NT2/D1 (cell line): ENCODE results near the gene CEP85.
A peak's percentile ranks its signal among the peaks of the same experiment; 100 is the strongest.

Source experiments
- DNase-seq: peaks from one replicate; pipeline ENCODE4 v3.0.0-alpha.2; 2011; ENCODE audit warnings: low read depth, low spot score
- H3K27me3 ChIP-seq: 2 replicates; pipeline ENCODE4 v1.6.0; 2011; ENCODE audit warnings: mild to moderate bottlenecking; ENCODE audit not compliant: insufficient read length, insufficient read depth
- H3K36me3 ChIP-seq: 2 replicates; pipeline ENCODE4 v1.6.1; 2011; ENCODE audit warnings: mild to moderate bottlenecking, low read length, mixed read lengths; ENCODE audit not compliant: insufficient read depth, insufficient read length
- H3K4me1 ChIP-seq: 2 replicates; pipeline ENCODE4 v1.5.1; 2011; ENCODE audit not compliant: insufficient read depth, insufficient read length
- H3K4me3 ChIP-seq: 2 replicates; pipeline ENCODE4 v1.5.1; 2011; ENCODE audit warnings: low read depth; ENCODE audit not compliant: insufficient read length
- H3K9ac ChIP-seq: 2 replicates; pipeline ENCODE4 v1.6.0; 2011; ENCODE audit warnings: low read depth; ENCODE audit not compliant: insufficient read length
- H3K9me3 ChIP-seq: 2 replicates; pipeline ENCODE4 v1.5.1; 2011; ENCODE audit warnings: mild to moderate bottlenecking, low read length; ENCODE audit not compliant: insufficient read depth
- SUZ12 ChIP-seq: IDR thresholded peaks from 2 replicates; pipeline ENCODE4 v1.6.1; 2011; ENCODE audit not compliant: insufficient read length, insufficient read depth; ENCODE audit errors: extremely low read depth
- YY1 ChIP-seq: IDR thresholded peaks from 2 replicates; pipeline ENCODE4 v1.6.1; 2011; ENCODE audit not compliant: insufficient read length, insufficient read depth
- ZNF274 ChIP-seq: IDR thresholded peaks from 2 replicates; pipeline ENCODE4 v1.6.1; 2011; ENCODE audit warnings: mild to moderate bottlenecking, low read depth, low read length

CEP85 gene

DNA sequence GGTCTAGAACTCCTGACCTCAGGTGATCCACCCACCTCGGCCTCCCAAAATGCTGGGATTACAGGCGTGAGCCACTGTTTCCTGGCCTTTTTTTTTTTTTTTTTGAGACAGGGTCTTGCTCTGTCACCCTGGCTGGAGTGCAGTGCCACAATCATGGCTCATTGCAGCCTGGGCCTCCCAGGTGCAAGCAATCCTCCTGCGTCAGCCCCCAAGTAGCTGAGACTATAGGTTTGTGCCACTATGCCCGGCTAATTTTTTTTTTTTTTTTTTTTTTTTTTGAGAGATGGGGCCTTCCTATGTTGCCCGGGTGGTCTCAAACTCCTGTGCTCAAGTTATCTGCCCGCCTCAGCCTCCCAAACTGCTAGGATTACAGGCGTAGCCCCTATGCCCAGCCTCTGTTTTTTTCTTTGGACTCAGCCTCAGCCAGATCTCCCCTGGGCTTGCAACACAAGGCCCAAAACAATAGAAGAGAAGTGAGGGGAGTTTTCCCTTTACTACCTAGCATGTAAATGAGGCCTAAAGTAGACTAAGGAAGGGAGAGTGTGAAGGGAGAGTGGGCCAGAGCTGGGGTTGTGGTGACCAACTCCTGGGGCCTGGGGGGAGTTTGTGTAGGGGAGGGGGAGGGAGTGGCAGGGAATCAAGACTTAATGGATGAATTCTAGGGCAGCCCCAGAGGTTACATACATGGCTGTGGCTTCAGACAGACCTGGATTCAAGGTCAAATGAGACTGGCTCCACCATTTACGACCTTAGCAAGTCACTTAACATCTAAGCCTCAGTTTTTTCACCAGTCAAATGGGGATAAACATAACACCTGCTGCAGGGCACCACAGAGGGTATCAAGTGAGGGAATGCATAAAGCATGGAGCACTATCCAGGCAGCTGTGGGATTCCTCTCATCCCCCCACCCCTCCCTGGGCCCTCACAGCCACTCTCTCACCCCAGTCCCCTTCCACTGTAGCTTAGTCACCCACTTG, 82.2 kb downstream of the CEP85 start:
- TF ChIP-seq YY1 (no peak), ZNF274 (no peak), SUZ12 (no peak)
- Histone ChIP-seq H3K4me3 (no peak overlapping the region), H3K9me3 (no peaks in the 10 kb centered on the region), H3K4me1 (peaks cover 30% of the 10 kb centered on the region), H3K36me3 (peaks cover 4% of the 10 kb centered on the region), H3K27me3 (no peaks in the 10 kb centered on the region), H3K9ac (peak overlapping the region; percentile 43)
- DNase-seq, result no peak

- Histone ChIP-seq H3K9me3 (no peaks in the 10 kb centered on the region), H3K4me1 (peaks cover 30% of the 10 kb centered on the region), H3K36me3 (peaks cover 6% of the 10 kb centered on the region), H3K9ac (peak overlapping the region; percentile 65), H3K27me3 (no peaks in the 10 kb centered on the region), H3K4me3 (no peak overlapping the region)
- no peak for DNase-seq
- TF ChIP-seq ZNF274 (no peak), YY1 (no peak), SUZ12 (no peak)
These were observed 83.1 kb downstream of the CEP85 start for GRCh38 chr1:26317146-26317545.

- peak within 1 kb of the TSS; percentile 0 for H3K4me3 ChIP-seq
- H3K9ac ChIP-seq, result peak within 1 kb of the TSS; percentile 68
- H3K4me1 ChIP-seq, result peaks cover 30% of the 10 kb centered on the region
- TF ChIP-seq ZNF274 (no peak), SUZ12 (no peak), YY1 (no peak)
- no peak for DNase-seq
- H3K9me3 ChIP-seq, result no peaks in the 10 kb centered on the region
- no peaks in the 10 kb centered on the region for H3K27me3 ChIP-seq
- H3K36me3 ChIP-seq, result peaks cover 12% of the 10 kb centered on the region
These were observed 83.8 kb downstream of the CEP85 start, which contains the start of gene CD52 for GRCh38 chr1:26317612-26318337. TSS of gene CD52 (plus strand) at chr1:26317958. CDS start at chr1:26318018, 60 bp downstream.

- TF ChIP-seq ZNF274 (no peak), YY1 (no peak), SUZ12 (no peak)
- no peaks in the 10 kb centered on the region for H3K27me3 ChIP-seq
- no peaks in the 10 kb centered on the region for H3K9me3 ChIP-seq
- H3K36me3 ChIP-seq, result peaks cover 19% of the 10 kb centered on the region
- no peak for DNase-seq
- no peak overlapping the region for H3K4me3 ChIP-seq
- H3K4me1 ChIP-seq, result peaks cover 30% of the 10 kb centered on the region
- H3K9ac ChIP-seq, result peak overlapping the region; percentile 68
These were observed 84.5 kb downstream of the CEP85 start for GRCh38 chr1:26318338-26319064.

- Histone ChIP-seq H3K9me3 (no peaks in the 10 kb centered on the region), H3K4me1 (peaks cover 26% of the 10 kb centered on the region), H3K4me3 (no peak overlapping the region), H3K9ac (peak overlapping the region; percentile 21), H3K27me3 (no peaks in the 10 kb centered on the region), H3K36me3 (peaks cover 36% of the 10 kb centered on the region)
- DNase-seq, result no peak
- no peak for TF ChIP-seq YY1
- TF ChIP-seq ZNF274, result no peak
- no peak for TF ChIP-seq SUZ12
These were observed 86.9 kb downstream of the CEP85 start for GRCh38 chr1:26320896-26321295.

DNA sequence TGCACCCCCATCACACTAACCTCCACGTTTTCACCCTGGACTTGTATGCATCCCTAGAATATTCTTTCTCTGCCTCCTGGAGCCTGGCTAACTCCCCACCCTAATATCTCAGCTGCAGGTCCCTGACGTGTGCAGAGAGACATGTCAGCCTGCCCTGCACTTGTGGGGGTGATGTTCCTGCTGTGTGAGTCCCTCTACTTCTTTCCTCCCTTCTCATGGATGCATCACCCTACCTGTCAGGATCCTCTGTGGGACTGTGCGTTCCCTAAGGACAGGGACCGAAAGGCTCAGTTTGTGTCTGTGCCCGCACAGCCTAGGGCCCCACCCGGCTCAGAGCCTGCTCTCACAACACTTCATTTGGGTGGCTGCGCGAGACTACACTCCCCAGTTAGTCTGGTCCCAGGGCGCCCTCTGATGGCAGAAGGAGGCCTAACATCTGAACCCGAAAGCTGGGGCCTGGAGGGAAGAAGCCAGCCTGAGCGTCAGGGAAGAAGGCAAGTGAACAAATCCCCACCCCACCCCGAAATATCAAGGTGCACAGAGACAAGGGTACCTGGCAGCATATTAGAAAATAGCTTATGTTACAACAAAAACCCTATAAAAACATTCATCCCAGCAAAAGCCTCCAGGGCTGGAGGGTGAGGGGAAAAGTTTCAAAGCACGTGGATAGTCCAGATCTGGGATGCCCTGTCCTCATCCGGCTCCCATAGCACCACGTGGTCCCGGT, 87.5 kb downstream of the CEP85 start:
- TF ChIP-seq SUZ12, result no peak
- TF ChIP-seq YY1, result no peak
- TF ChIP-seq ZNF274, result no peak
- Histone ChIP-seq H3K4me3 (no peak overlapping the region), H3K27me3 (no peaks in the 10 kb centered on the region), H3K36me3 (peaks cover 36% of the 10 kb centered on the region), H3K9ac (peak overlapping the region; percentile 21), H3K9me3 (no peaks in the 10 kb centered on the region), H3K4me1 (peaks cover 25% of the 10 kb centered on the region)
- DNase-seq, result peak; percentile 86
